Measurements from ENCODE around the gene IQCH.

GRCh38 chr15:67548236-67548852 is 293.8 kb downstream of the IQCH start:
- TF ChIP-seq CTCF (optimal IDR thresholded peaks at IDR 0.05 in 1 of 3, IDR thresholded peaks at IDR 0.05 in 1 of 3, conservative IDR thresholded peaks at IDR 0.05 in 1 of 3; ENCODE audit: extremely low read depth in 1 of 3, insufficient read depth in 2 of 3, low read length in 3 of 3) (no peak), EZH2 (IDR thresholded peaks at IDR 0.05; ENCODE audit: low read length) (no peak)
